IMR-90 (cell line): Measurements from ENCODE around the gene PDE11A. TPM values are rescaled to one million over a fixed set of nuclear protein-coding genes. Genes with fewer than 3 reads are reported as not detected.

Experiments
- ATAC-seq: fragments of 200-7000 bp; cut with Tn5 transposase; 2 replicates; pipeline ENCODE4 v1.9.1; 2020; ENCODE audit warnings: low read depth, mild to moderate bottlenecking, moderate library complexity
- BruUV-seq: library from RNA; stranded (reverse); fragments of 400-500 nt; replicated peaks from 2 replicates; lab custom pipeline; 2021; lab: Mats Ljungman, UMichigan
- CTCF ChIA-PET: fragments of 300-600 bp; formaldehyde crosslinking; extraction: SDS; loops from one replicate; lab custom pipeline; 2021; ENCODE audit warnings: antibody characterized with exemption; lab: Yijun Ruan, JAX
- POLR2A ChIA-PET: fragments of 300-600 bp; sonication (Branson Sonifier 250); formaldehyde crosslinking; loops from one replicate; lab custom pipeline; 2022; ENCODE audit warnings: antibody characterized with exemption; ENCODE audit not compliant: unreplicated experiment; lab: Charles Lee
- DNase-seq: peaks from one replicate; pipeline ENCODE4 v3.0.0; 2013
- H2AFZ ChIP-seq: replicated peaks from 2 replicates; pipeline ENCODE3; 2013; ENCODE audit warnings: low read length, mild to moderate bottlenecking; ENCODE audit not compliant: poor library complexity
- H2AK5ac ChIP-seq: 2 replicates; pipeline ENCODE4 v1.6.1; 2013; ENCODE audit warnings: low read depth, low read length, inconsistent platforms
- H2AK9ac ChIP-seq: replicated peaks from 2 replicates; pipeline ENCODE3; 2013; ENCODE audit warnings: mild to moderate bottlenecking, low read depth, low read length, moderate library complexity; ENCODE audit not compliant: poor library complexity
- H2BK120ac ChIP-seq: 2 replicates; pipeline ENCODE4 v1.6.1; 2013; ENCODE audit warnings: low read depth, low read length, inconsistent platforms
- H2BK15ac ChIP-seq: 3 replicates; pipeline ENCODE4 v1.6.1; 2013; ENCODE audit warnings: low read depth, low read length, inconsistent platforms
- H2BK20ac ChIP-seq: 2 replicates; pipeline ENCODE4 v1.6.1; 2013; ENCODE audit warnings: low read depth, mild to moderate bottlenecking, inconsistent platforms, low read length, moderate library complexity
- H2BK5ac ChIP-seq: 2 replicates; pipeline ENCODE4 v1.6.1; 2013; ENCODE audit warnings: mild to moderate bottlenecking, low read depth, low read length, inconsistent platforms; ENCODE audit not compliant: poor library complexity, severe bottlenecking
- H3K14ac ChIP-seq: replicated peaks from 2 replicates; pipeline ENCODE4 v1.6.1; 2013; ENCODE audit warnings: low read depth, low read length, inconsistent platforms
- H3K18ac ChIP-seq: 2 replicates; pipeline ENCODE4 v1.6.1; 2013; ENCODE audit warnings: low read depth, low read length, control low read depth
- H3K23ac ChIP-seq: 2 replicates; pipeline ENCODE4 v1.6.1; 2013; ENCODE audit warnings: low read depth, low read length, inconsistent platforms
- H3K27ac ChIP-seq: 2 replicates; pipeline ENCODE4 v1.5.1; 2013; ENCODE audit warnings: mild to moderate bottlenecking, control low read depth, low read length; ENCODE audit not compliant: insufficient read depth
- H3K27me3 ChIP-seq: 2 replicates; pipeline ENCODE4 v1.6.1; 2013; ENCODE audit warnings: low read length; ENCODE audit not compliant: control insufficient read depth, insufficient read depth
- H3K36me3 ChIP-seq: 2 replicates; pipeline ENCODE4 v1.6.1; 2013; ENCODE audit warnings: low read length, mixed read lengths; ENCODE audit not compliant: control insufficient read depth, insufficient read depth
- H3K4ac ChIP-seq: 2 replicates; pipeline ENCODE4 v1.6.1; 2013; ENCODE audit warnings: low read depth, low read length, inconsistent platforms
- H3K4me1 ChIP-seq: 2 replicates; pipeline ENCODE4 v1.6.1; 2013; ENCODE audit warnings: low read length, mixed read lengths; ENCODE audit not compliant: control insufficient read depth, insufficient read depth
- H3K4me2 ChIP-seq: 2 replicates; pipeline ENCODE4 v1.6.1; 2013; ENCODE audit warnings: low read depth, mild to moderate bottlenecking, control low read depth, low read length, moderate library complexity
- H3K4me3 ChIP-seq: 2 replicates; pipeline ENCODE4 v1.5.1; 2013; ENCODE audit warnings: low read depth, mild to moderate bottlenecking, control low read depth, low read length, moderate library complexity; ENCODE audit not compliant: insufficient read depth
- H3K56ac ChIP-seq: 2 replicates; pipeline ENCODE4 v1.6.1; 2013; ENCODE audit warnings: low read length, inconsistent platforms; ENCODE audit not compliant: insufficient read depth; ENCODE audit errors: extremely low read depth
- H3K79me1 ChIP-seq, 2 experiments: 2 replicates each; pipeline ENCODE4 v1.6.1; 2013; ENCODE audit warnings: low read length in 2 of 2, inconsistent platforms in 1 of 2, low read depth in 1 of 2
- H3K9ac ChIP-seq: 2 replicates; pipeline ENCODE4 v1.6.1; 2013; ENCODE audit warnings: low read depth, low read length, control low read depth
- H3K9me1 ChIP-seq: 2 replicates; pipeline ENCODE4 v1.6.1; 2013; ENCODE audit warnings: low read length, inconsistent platforms; ENCODE audit not compliant: insufficient read depth
- H3K9me3 ChIP-seq: 2 replicates; pipeline ENCODE4 v1.6.1; 2013; ENCODE audit warnings: low read length; ENCODE audit not compliant: control insufficient read depth, insufficient read depth
- H4K20me1 ChIP-seq: 2 replicates; pipeline ENCODE4 v1.6.1; 2013; ENCODE audit warnings: low read length, inconsistent platforms; ENCODE audit not compliant: insufficient read depth
- H4K5ac ChIP-seq: 2 replicates; pipeline ENCODE4 v1.6.1; 2013; ENCODE audit warnings: mild to moderate bottlenecking, low read depth, low read length, control low read depth
- H4K8ac ChIP-seq, 2 experiments: 2 replicates each; pipeline ENCODE4 v1.6.1; 2013; ENCODE audit warnings: low read depth in 2 of 2, low read length in 2 of 2, control low read depth in 1 of 2, inconsistent platforms in 1 of 2
- H4K91ac ChIP-seq: 2 replicates; pipeline ENCODE4 v1.6.1; 2013; ENCODE audit warnings: low read depth, low read length, inconsistent platforms; ENCODE audit not compliant: insufficient read depth
- BHLHE40 ChIP-seq: fragments of 150-350 bp; IDR thresholded peaks from 2 replicates; pipeline ENCODE4 v1.6.1; 2016; ENCODE audit warnings: mild to moderate bottlenecking, low read depth, low read length
- CEBPB ChIP-seq: IDR thresholded peaks from 2 replicates; pipeline ENCODE4 v1.6.1; 2012; ENCODE audit warnings: low read depth, low read length, improper control_type of control experiment
- CTCF ChIP-seq: conservative IDR thresholded peaks from 2 replicates; pipeline ENCODE4 v1.5.1; 2012; ENCODE audit warnings: mild to moderate bottlenecking, low read depth, low read length, improper control_type of control experiment
- ELK1 ChIP-seq: fragments of 150-350 bp; IDR thresholded peaks from 2 replicates; pipeline ENCODE4 v1.6.1; 2016; ENCODE audit warnings: low read depth, mild to moderate bottlenecking, low read length, moderate library complexity, borderline replicate concordance
- NFE2L2 ChIP-seq: fragments of 150-350 bp; IDR thresholded peaks from 2 replicates; pipeline ENCODE4 v1.6.1; 2016; ENCODE audit warnings: low read depth, mild to moderate bottlenecking, low read length
- POLR2A ChIP-seq: IDR thresholded peaks from 2 replicates; pipeline ENCODE4 v1.6.1; 2012; ENCODE audit warnings: mild to moderate bottlenecking, low read depth, low read length
- RFX5 ChIP-seq: IDR thresholded peaks from 2 replicates; pipeline ENCODE4 v1.8.0; 2012; ENCODE audit warnings: low read depth, mild to moderate bottlenecking, low read length, moderate library complexity
- SMC3 ChIP-seq: fragments of 150-350 bp; IDR thresholded peaks from 2 replicates; pipeline ENCODE4 v1.6.1; 2016; ENCODE audit warnings: low read depth, mild to moderate bottlenecking, antibody characterized with exemption, low read length, moderate library complexity
- USF2 ChIP-seq: fragments of 150-350 bp; IDR thresholded peaks from 2 replicates; pipeline ENCODE4 v1.6.1; 2017; ENCODE audit warnings: mild to moderate bottlenecking, antibody characterized with exemption, low read length, low read depth
- WGBS, 2 experiments: methylation state at CpG; one replicate each; pipeline versions ENCODE4 v1.1.5 to v1.1.7; 2013; ENCODE audit warnings: missing lambda C conversion rate in 2 of 2; ENCODE audit not compliant: insufficient read length in 1 of 2; ENCODE audit errors: extremely low coverage in 2 of 2; 5-methylcytosine and 5-hydroxymethylcytosine counted together
- dilution Hi-C: fragments of 300-500 bp; cut with HindIII; formaldehyde crosslinking; loops from one replicate; pipeline ENCODE4 v1.14.3; 2018; ENCODE audit warnings: low sequenced_read_pairs; ENCODE audit not compliant: unreplicated experiment
- in situ Hi-C: fragments of 300-500 bp; cut with MboI; formaldehyde crosslinking; loops from 3 replicates; pipeline ENCODE4 v1.14.3; 2019; ENCODE audit warnings: low sequenced_read_pairs, inconsistent platforms, mixed read lengths
- intact Hi-C: fragments of 100-400 bp; cut with micrococcal nuclease; formaldehyde crosslinking; loops from 2 replicates; pipeline ENCODE4 v1.10.0; 2022
- polyA plus RNA-seq, 3 experiments: library from polyadenylated mRNA; depleted of rRNA; stranded (reverse); fragments of >200 nt; gene quantifications; 2 replicates each; pipeline ENCODE4 v1.2.3, GENCODE V29; 2012; ENCODE audit warnings: low replicate concordance in 1 of 3
- total RNA-seq: library from RNA; depleted of rRNA; stranded (reverse); fragments of >200 nt; gene quantifications from 2 replicates; pipeline ENCODE4 v1.2.3, GENCODE V29; 2012

The PDE11A gene
- total and polyA plus RNA-seq, 2 of the 4 experiments (the other 2 are of a cell fraction) = 0.21 to 0.72 TPM

- no CpG with 5 or more reads among the region's 4 CpGs for WGBS, 2 experiments
- H3K4me3 ChIP-seq = no peak overlapping the region
- H3K9me3 ChIP-seq = no peaks in the 10 kb centered on the region
- H3K27ac ChIP-seq = no peak overlapping the region
- H3K9me1 ChIP-seq = no peaks in the 10 kb centered on the region
- in situ Hi-C loops (no loop called here), intact Hi-C loops (loop anchor here (1.0 kb wide), 1 partner anchor 30 kb away; no protein-coding TSS in a partner anchor), dilution Hi-C loops (no loop called here)
- no peak overlapping the region for H3K56ac ChIP-seq
- H2BK5ac ChIP-seq = no peak overlapping the region
- H2BK20ac ChIP-seq = no peak overlapping the region
- peaks cover 6% of the 10 kb centered on the region for H3K27me3 ChIP-seq
- H3K9ac ChIP-seq = no peak overlapping the region
- no TSS peak for BruUV-seq
- no peak overlapping the region for H3K4ac ChIP-seq
- ChIA-PET CTCF (no interaction called here), POLR2A (no interaction called here)
- H4K20me1 ChIP-seq = no peaks in the 10 kb centered on the region
- H2AK9ac ChIP-seq = no peak overlapping the region
- no peaks in the 10 kb centered on the region for H3K79me1 ChIP-seq
- no peak for DNase-seq
- no peak overlapping the region for H3K4me2 ChIP-seq
- TF ChIP-seq POLR2A = no peak
- TF ChIP-seq CEBPB = no peak
- no peak for TF ChIP-seq CTCF
- no peak for TF ChIP-seq ELK1
- no peak for TF ChIP-seq BHLHE40
- TF ChIP-seq NFE2L2 = no peak
- no peak for TF ChIP-seq RFX5
- no peak for TF ChIP-seq SMC3
- TF ChIP-seq USF2 = no peak
- no peak for ATAC-seq
- no peak overlapping the region for H4K5ac ChIP-seq
- H2BK15ac ChIP-seq = no peak overlapping the region
- no peak overlapping the region for H2AK5ac ChIP-seq
- H2AFZ ChIP-seq = no peak overlapping the region
- no peak overlapping the region for H4K8ac ChIP-seq
- H2BK120ac ChIP-seq = no peak overlapping the region
- no peak overlapping the region for H3K23ac ChIP-seq
- no peak overlapping the region for H3K14ac ChIP-seq
- H3K18ac ChIP-seq = no peak overlapping the region
- no peaks in the 10 kb centered on the region for H3K4me1 ChIP-seq
- H3K36me3 ChIP-seq = no peaks in the 10 kb centered on the region
- H4K91ac ChIP-seq = no peak overlapping the region
Measured at GRCh38 chr2:177629357-177630024, 443.1 kb downstream of the PDE11A start.
